SK-N-MC (cell line): ENCODE measurements around the gene PITPNC1.
"Not testable (repeated sequence)": the region's sequence is repeated elsewhere in the genome, so short reads cannot be mapped to it uniquely, and the experiment has no call there.

ENCODE experiments used
- EZH2 ChIP-seq: fragments of 200-600 bp; sonication (generic); IDR thresholded peaks from one replicate; pipeline ENCODE4 v1.6.1; 2017; ENCODE audit warnings: antibody characterized with exemption
- POLR2AphosphoS5 ChIP-seq: IDR thresholded peaks from 2 replicates; pipeline ENCODE4 v1.6.1; 2012; ENCODE audit warnings: mild to moderate bottlenecking, low read depth, low read length, borderline replicate concordance

GRCh38 chr17:67516571-67516970 lies 139.5 kb downstream of the PITPNC1 start:
- not testable (repeated sequence) for TF ChIP-seq POLR2AphosphoS5, EZH2
